KMS-11 (cell line): ENCODE measurements around the gene CTCF.

Source experiments
- H2AFZ ChIP-seq: fragments of 200-600 bp; sonication (generic); 2 replicates; pipeline ENCODE4 v1.6.1; 2016; ENCODE audit warnings: antibody characterized with exemption, mixed run types, low read depth
- H3K27ac ChIP-seq: fragments of 200-600 bp; sonication (generic); 2 replicates; pipeline ENCODE4 v1.6.1; 2016; ENCODE audit warnings: mild to moderate bottlenecking, mixed run types
- H3K27me3 ChIP-seq: fragments of 200-600 bp; sonication (generic); 2 replicates; pipeline ENCODE4 v1.6.1; 2017; ENCODE audit warnings: mild to moderate bottlenecking, low read depth, mixed run types, moderate library complexity; ENCODE audit not compliant: insufficient read depth
- H3K36me3 ChIP-seq: fragments of 200-600 bp; sonication (generic); 2 replicates; pipeline ENCODE4 v1.6.1; 2017; ENCODE audit warnings: mild to moderate bottlenecking, mixed run types; ENCODE audit not compliant: insufficient read depth
- H3K4me1 ChIP-seq: fragments of 200-600 bp; sonication (generic); 2 replicates; pipeline ENCODE4 v1.6.1; 2016; ENCODE audit warnings: mild to moderate bottlenecking, low read depth, mixed run types; ENCODE audit not compliant: poor library complexity, severe bottlenecking
- H3K4me2 ChIP-seq: fragments of 200-600 bp; sonication (generic); 2 replicates; pipeline ENCODE4 v1.7.0; 2016; ENCODE audit warnings: mild to moderate bottlenecking, mixed run types
- H3K4me3 ChIP-seq: fragments of 200-600 bp; sonication (generic); IDR thresholded peaks from 2 replicates; pipeline ENCODE4 v1.6.1; 2017; ENCODE audit warnings: low read depth, low read length, mixed read lengths; ENCODE audit not compliant: insufficient read depth
- H3K79me2 ChIP-seq: fragments of 200-600 bp; sonication (generic); 2 replicates; pipeline ENCODE4 v1.6.1; 2016; ENCODE audit warnings: low read depth, mixed run types; ENCODE audit not compliant: insufficient read depth
- H3K9ac ChIP-seq: fragments of 200-600 bp; sonication (generic); 2 replicates; pipeline ENCODE4 v1.6.1; 2016; ENCODE audit warnings: mild to moderate bottlenecking, mixed run types
- H4K20me1 ChIP-seq: fragments of 200-600 bp; sonication (generic); 2 replicates; pipeline ENCODE4 v1.6.1; 2016; ENCODE audit warnings: mild to moderate bottlenecking, mixed run types; ENCODE audit not compliant: insufficient read depth
- TF ChIP-seq, protein P1 (sequence below): fragments of 200-600 bp; sonication (generic); conservative IDR thresholded peaks from 2 replicates; pipeline ENCODE4 v1.6.1; 2017; ENCODE audit warnings: low read depth, mild to moderate bottlenecking, antibody characterized with exemption, low read length, moderate library complexity, mixed read lengths

The CTCF gene

DNA sequence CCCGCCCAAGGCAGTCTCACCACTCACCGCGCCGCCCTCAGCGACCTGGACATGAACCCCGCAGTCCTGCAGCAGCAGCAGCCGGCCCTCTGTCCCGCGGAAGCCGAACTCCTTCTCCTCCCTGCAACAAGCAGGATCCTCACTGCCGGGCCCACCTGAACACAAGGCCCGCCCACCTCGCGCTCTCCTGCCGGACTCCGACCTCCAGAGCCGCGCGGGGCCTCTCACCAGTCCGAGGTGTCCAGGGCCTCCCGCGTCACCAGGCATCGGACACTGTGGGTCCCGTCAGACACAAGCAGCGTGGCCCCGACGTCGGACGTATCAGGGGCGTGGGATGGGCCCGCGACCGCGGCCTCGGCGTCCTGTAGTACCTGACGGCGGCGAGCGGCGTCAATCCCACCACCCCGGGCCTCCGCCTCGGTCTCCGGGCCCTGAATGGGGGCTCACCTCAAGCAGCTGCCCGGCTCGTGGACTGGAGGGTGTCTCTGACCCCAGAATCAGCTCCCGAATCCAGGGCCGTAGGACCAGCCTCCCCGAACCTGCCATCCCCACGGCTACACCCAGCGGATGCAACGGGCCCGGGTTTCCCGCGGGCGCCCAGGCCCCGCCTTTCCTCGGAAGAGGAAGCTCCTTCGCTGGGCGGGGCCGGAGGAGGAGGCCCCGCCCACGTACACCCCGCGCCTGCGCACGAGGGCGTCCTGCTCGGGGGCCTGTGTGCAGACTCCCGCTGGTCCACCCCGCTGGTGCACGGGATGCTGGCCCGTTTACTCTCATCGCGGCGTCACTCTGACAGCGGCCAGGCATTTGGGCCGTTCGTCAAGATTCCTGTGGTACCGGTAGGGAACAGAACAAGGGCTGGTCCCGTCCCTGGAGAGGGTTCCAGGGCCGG lies 97.6 kb downstream of the CTCF start, which contains the start of gene ACD:
TSS of gene ACD (minus strand) at position 586 of the 889 bp plus-strand sequence. CDS start at position 546, 40 bp downstream.
- peak within 1 kb of the TSS; percentile 39; the same call in 1 of the 2 replicates for H3K9ac ChIP-seq
- peaks cover 7% of the 10 kb centered on the region for H3K4me1 ChIP-seq
- H3K36me3 ChIP-seq = no peaks in the 10 kb centered on the region

DNA sequence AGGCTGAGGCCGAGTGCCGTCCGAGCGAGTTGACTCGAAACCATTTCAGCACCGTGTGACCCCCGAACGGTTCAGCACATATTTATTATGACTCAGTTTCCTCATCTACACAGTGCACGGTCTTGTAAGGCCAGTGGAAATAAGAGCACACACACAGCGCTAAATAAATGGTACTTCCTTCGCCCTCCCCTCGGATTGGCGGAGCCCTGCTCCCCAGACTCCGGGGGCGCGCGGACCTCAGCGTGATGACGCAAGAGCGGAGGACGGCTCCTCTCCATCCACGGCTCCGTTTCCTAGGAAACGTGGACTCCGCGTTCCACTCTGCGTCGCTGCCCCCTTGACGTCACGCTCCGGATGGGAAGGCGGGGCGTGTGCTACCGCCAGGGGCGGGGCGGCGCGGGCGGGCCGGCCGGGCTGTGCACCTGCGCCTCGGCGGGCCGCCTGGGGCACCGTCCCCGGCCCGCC lies 98.3 kb downstream of the CTCF start, which contains the start of gene PARD6A:
TSS of gene PARD6A (plus strand) at position 397 of the 465 bp plus-strand sequence. CDS start 79 bp downstream, outside the sequence.
- Histone ChIP-seq H3K36me3 (no peaks in the 10 kb centered on the region), H3K4me1 (peaks cover 14% of the 10 kb centered on the region), H3K4me3 (no peak within 1 kb of the TSS), H4K20me1 (no peaks in the 10 kb centered on the region), H3K27ac (peak within 1 kb of the TSS; percentile 72), H3K79me2 (no peaks in the 10 kb centered on the region; the same call in 1 of the 2 replicates), H3K27me3 (no peaks in the 10 kb centered on the region), H3K9ac (peak within 1 kb of the TSS; percentile 39; the same call in 1 of the 2 replicates), H3K4me2 (peak within 1 kb of the TSS; percentile 93), H2AFZ (peak within 1 kb of the TSS; percentile 86)
- TF ChIP-seq, protein P1, sequence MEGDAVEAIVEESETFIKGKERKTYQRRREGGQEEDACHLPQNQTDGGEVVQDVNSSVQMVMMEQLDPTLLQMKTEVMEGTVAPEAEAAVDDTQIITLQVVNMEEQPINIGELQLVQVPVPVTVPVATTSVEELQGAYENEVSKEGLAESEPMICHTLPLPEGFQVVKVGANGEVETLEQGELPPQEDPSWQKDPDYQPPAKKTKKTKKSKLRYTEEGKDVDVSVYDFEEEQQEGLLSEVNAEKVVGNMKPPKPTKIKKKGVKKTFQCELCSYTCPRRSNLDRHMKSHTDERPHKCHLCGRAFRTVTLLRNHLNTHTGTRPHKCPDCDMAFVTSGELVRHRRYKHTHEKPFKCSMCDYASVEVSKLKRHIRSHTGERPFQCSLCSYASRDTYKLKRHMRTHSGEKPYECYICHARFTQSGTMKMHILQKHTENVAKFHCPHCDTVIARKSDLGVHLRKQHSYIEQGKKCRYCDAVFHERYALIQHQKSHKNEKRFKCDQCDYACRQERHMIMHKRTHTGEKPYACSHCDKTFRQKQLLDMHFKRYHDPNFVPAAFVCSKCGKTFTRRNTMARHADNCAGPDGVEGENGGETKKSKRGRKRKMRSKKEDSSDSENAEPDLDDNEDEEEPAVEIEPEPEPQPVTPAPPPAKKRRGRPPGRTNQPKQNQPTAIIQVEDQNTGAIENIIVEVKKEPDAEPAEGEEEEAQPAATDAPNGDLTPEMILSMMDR = no peak

More for the DNA sequence above, 97.6 kb downstream of the CTCF start, which contains the start of gene ACD:
- peak within 1 kb of the TSS; percentile 93 for H3K4me2 ChIP-seq
- H3K27ac ChIP-seq = peak within 1 kb of the TSS; percentile 72
- no peak within 1 kb of the TSS for H3K4me3 ChIP-seq
- no peaks in the 10 kb centered on the region for H3K27me3 ChIP-seq
- no peaks in the 10 kb centered on the region for H3K79me2 ChIP-seq
- TF ChIP-seq, protein P1 = no peak
- no peaks in the 10 kb centered on the region for H4K20me1 ChIP-seq
- peak within 1 kb of the TSS; percentile 86 for H2AFZ ChIP-seq

DNA sequence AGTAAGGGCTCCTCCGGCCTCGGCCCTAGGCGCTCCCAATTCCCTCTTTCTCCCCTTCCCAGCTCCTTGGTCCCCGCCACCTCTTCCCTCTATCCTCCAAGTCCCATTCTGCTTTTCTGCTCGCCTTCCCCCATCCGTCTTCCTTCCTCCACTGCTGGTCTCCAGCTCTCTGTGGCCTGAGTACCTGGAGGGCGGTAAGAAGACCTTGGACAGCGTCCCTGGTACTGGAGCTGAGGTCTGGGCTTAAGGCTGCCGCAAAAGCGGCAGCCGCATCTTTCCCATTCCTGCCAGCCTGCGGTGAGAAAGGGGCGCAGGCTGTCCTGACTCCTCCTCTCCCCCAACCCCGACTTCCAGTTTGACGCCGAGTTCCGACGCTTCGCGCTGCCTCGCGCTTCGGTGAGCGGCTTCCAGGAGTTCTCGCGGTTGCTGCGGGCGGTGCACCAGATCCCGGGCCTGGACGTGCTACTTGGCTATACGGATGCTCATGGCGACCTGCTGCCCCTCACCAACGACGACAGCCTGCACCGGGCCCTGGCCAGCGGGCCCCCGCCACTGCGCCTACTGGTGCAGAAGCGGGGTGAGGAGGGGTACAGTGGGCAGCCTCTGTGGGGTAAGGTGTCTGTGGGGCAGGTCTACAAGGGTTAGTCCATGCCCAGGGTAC lies 98.9 kb downstream of the CTCF start:
- peak overlapping the region; percentile 45 for H3K27ac ChIP-seq
- no peak overlapping the region for H3K4me3 ChIP-seq
- no peaks in the 10 kb centered on the region for H3K36me3 ChIP-seq
- H3K79me2 ChIP-seq = no peaks in the 10 kb centered on the region; the same call in 1 of the 2 replicates
- H4K20me1 ChIP-seq = no peaks in the 10 kb centered on the region
- peak overlapping the region; percentile 86 for H2AFZ ChIP-seq
- peak overlapping the region; percentile 18; the same call in 1 of the 2 replicates for H3K9ac ChIP-seq
- peak overlapping the region; percentile 92 for H3K4me2 ChIP-seq
- TF ChIP-seq, protein P1 = no peak
- H3K4me1 ChIP-seq = peaks cover 16% of the 10 kb centered on the region
- H3K27me3 ChIP-seq = no peaks in the 10 kb centered on the region

DNA sequence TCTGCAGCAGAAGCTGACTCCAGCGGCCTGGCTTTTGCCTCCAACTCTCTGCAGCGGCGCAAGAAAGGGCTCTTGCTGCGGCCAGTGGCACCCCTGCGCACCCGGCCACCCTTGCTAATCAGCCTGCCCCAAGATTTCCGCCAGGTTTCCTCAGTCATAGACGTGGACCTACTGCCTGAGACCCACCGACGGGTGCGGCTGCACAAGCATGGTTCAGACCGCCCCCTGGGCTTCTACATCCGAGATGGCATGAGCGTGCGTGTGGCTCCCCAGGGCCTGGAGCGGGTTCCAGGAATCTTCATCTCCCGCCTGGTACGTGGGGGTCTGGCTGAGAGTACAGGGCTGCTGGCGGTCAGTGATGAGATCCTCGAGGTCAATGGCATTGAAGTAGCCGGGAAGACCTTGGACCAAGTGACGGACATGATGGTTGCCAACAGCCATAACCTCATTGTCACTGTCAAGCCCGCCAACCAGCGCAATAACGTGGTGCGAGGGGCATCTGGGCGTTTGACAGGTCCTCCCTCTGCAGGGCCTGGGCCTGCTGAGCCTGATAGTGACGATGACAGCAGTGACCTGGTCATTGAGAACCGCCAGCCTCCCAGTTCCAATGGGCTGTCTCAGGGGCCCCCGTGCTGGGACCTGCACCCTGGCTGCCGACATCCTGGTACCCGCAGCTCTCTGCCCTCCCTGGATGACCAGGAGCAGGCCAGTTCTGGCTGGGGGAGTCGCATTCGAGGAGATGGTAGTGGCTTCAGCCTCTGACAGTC lies 99.7 kb downstream of the CTCF start:
- Histone ChIP-seq H3K79me2 (no peaks in the 10 kb centered on the region; the same call in 1 of the 2 replicates), H2AFZ (no peak overlapping the region), H3K4me1 (peaks cover 19% of the 10 kb centered on the region), H3K36me3 (no peaks in the 10 kb centered on the region), H4K20me1 (no peaks in the 10 kb centered on the region), H3K4me3 (no peak overlapping the region), H3K4me2 (no peak overlapping the region), H3K9ac (no peak overlapping the region), H3K27ac (no peak overlapping the region), H3K27me3 (no peaks in the 10 kb centered on the region)
- TF ChIP-seq, protein P1 = no peak
